Panc1 (cell line): Measurements from ENCODE around the gene RBMS3.

Experiments used
- CTCF ChIP-seq: fragments of 450-650 bp; IDR thresholded peaks from 2 replicates; pipeline ENCODE4 v1.5.1; 2017; ENCODE audit warnings: mild to moderate bottlenecking
- POLR2AphosphoS5 ChIP-seq: IDR thresholded peaks from 2 replicates; pipeline ENCODE4 v1.6.1; 2012; ENCODE audit warnings: mild to moderate bottlenecking, low read depth, low read length, moderate library complexity
- SIN3A ChIP-seq: IDR thresholded peaks from 2 replicates; pipeline ENCODE4 v1.6.1; 2012; ENCODE audit warnings: low read depth, mild to moderate bottlenecking, low read length, moderate library complexity, borderline replicate concordance; ENCODE audit not compliant: insufficient read depth

- TF ChIP-seq CTCF (no peak), POLR2AphosphoS5 (no peak), SIN3A (no peak)
These were observed 39.0 kb upstream of the RBMS3 start for GRCh38 chr3:29241855-29242254.
